DMS 273 treated with DMSO at 0.1 percent for 48 hours (cell line): ENCODE measurements around the gene PRIMPOL.
"Not testable (repeated sequence)": the region's sequence is repeated elsewhere in the genome, so short reads cannot be mapped to it uniquely, and the experiment has no call there.

Source experiments
- DNase-seq: peaks from one replicate; lab custom pipeline; 2025; lab: John Stamatoyannopoulos, UW

The PRIMPOL gene

DNA sequence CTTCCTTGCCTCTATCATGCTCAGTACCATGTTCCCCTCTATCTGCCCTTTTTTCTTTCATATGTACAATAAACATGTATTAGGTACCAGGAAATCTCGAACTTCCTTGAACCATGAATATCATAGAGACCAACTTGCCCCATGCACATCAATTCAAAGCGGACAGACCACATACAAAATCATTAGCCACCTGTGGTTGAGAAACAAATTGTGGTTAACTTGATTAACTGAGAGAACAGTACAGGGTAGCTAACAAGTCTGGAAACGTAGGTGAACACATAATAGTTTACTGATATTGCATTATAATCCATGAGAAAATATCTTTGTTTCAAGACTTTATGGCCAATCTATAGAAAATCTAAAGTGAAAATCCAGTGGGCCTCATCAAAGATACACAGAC, 8.5 kb upstream of the PRIMPOL start:
- no peak for DNase-seq

DNA sequence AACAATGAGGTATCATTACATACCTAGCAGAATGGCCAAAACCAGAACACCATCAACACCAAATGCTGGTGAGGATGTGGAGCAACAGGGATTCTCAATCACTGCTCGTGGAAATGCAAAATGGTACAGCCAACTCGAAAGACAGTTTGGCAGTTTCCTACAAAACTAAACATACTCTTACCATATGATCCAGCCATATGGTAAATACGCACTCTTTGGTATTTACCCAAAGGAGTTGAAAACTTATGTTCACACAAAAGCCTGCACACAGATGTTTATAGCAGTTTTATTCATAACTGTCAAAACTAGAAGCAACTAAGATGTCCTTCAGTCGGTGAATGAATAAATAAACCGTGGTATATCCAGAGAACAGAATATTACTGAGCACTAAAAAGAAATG, 8.1 kb upstream of the PRIMPOL start:
- DNase-seq = no peak

DNA sequence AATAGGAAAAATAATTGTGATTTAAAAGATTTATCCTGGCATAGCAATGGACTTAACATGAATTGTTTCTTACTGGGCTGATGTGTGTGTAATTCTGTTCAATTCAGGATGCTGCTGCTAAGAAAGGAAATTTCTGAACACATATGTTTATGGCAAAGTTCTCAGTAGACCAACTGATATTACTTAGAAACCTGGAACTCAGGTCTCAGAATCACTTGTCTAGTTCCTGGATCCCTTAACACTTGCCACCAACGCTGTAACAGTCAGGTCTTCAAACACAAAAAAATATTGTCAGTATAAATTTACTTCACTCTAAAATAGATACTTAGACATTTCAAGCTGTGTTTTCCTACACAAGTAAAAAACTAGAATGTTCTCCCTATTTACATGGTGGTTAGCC, 5.8 kb upstream of the PRIMPOL start:
- no peak for DNase-seq

DNA sequence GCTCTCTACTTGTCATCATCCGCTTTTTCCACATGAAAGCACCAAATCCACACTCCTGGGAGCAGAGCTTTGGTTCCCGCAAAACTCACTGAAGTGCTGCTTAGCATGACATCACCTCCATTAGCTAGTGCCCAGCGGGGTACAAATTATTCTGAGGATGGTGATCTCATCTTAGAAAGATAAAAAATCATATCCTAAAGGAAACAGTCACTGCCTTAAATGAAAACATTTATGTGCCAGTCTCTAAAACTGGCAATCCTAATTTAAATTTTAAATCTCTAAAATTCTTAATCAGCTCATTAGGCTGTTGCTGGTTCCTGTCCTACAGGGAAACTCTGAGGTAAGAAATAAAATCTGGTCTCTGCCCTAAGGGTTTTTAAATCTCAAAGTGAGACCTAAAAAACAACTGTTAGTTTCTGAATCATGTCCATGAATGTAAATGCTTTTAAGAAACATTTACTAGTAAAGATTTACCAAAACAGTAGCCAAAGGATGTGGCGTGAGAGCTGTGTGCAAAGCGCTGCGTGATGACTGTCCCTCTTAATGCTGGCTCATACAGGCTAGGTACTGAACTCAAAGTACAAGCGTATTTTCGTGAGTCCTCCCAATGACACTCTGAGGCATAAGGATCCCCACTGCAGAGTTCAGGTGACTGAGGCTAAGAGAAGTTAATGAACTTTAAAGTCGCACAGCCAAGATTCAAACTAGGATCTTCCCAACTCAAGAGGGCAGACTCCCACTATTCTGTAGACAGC, 4.8 kb upstream of the PRIMPOL start:
- no peak for DNase-seq

DNA sequence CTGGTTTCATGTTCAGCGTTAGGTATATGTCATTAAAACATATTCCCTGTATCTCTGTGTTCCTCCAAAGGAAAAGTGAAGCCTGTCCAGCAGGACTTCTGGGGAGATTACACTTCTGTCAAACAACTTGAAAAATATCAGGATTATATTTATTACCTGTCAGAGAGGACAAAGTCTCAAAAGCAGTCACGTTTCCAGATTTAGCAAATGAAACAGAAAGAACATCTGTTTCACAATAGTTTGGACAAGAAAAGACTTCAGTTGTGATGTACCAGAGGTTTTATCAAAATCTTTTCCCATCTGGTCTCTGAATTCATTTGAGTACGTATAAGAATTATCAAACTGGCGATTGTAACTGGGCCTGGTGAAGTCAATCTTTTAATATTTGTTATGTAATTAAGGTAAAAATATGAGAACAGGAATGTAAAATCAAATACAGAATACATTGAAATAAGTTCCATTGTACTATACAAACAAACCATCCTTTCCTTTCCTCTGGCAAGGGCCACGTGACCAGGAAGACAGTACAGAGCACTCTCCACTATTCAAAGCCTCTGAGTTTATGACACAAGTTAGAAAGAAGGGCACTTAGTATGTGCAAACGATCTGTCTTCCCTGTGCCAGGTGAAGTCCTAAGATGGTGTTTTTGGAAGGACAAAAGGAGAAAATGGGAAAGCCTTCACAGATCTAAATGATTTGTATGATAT, 3.5 kb upstream of the PRIMPOL start:
- no peak for DNase-seq

DNA sequence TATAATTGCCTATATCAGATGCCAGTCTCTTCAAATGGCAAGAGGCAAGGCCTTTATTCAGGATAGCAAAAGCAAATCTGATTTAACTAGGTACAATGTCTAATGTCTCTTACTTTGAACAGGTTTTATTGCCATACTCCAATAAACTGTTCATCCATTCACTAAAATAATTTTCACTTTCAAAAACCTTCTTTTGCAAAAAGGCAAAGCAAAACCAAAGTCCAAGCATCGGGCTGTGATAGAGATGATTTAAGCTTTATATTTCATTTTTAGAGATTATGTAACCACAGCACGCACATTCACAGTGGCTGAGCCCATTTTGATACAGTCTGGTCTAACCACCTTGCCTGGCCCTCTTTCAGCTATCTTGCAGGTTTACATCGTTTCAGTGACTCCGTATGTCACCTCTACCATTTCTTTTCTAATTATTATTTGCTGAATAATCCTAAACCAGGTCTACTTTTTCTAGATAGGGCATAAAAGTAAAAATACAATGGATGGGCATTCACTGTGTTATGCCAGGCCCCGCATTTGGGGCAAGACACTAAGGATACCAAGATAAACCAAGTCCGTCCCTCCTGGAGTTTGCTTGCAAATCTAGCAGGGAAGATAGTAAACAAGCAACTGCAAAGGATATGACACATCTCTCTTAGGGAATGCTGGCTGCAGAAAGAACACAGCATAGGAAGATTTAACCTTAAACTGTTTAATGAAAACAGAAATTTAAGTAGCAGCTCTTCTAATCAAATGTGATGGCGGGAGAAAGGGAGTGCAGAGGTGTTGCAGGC, 2.1 kb upstream of the PRIMPOL start:
- no peak for DNase-seq

DNA sequence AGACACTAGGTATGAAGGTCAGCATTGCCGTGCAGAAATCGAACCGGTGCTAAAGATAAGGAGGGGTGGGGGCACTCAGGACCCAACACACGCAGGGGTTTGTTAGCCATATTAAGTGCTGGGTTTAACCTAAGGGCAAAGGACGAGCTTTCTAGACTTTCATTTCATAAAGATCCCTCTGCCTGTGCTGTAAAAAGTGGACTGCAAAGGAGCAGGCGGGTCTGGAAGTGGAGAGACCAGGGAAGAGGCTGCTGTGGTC, 1.6 kb upstream of the PRIMPOL start:
- no peak for DNase-seq

DNA sequence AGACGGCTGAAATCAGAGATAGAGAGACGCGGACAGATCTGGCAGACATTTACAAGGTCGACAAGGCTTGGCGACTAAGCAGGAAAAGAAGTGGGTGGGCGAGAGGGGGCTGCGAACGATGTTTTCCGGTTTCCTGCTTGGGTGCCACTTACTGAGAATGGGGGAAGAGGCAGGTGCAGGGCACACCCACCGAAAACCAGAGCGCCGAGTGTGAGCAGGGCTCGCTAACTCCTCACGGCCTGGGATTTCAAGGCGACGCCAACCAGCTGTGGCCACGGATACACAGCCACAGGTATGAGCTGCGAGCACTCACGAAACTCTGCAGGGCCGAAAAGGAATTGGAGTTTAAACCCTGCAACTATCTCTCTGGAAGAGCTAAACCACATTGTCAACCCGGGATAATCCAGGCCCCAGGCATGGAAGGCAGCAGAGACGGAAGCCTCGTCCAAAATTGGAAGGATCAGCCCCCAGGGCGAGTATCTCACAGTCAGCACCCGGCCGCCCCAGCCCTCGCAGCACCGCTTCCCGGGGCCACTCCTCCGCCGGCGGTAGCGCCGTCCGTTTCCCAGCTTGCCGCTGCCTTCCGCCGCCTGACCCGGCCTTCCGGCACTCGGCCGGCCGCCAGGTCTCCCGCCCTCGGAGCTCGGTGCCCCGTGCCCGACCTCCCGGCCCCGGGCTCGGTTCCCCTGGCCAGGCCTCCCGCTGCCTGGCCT, 1.1 kb upstream of the PRIMPOL start:
- DNase-seq = no peak

DNA sequence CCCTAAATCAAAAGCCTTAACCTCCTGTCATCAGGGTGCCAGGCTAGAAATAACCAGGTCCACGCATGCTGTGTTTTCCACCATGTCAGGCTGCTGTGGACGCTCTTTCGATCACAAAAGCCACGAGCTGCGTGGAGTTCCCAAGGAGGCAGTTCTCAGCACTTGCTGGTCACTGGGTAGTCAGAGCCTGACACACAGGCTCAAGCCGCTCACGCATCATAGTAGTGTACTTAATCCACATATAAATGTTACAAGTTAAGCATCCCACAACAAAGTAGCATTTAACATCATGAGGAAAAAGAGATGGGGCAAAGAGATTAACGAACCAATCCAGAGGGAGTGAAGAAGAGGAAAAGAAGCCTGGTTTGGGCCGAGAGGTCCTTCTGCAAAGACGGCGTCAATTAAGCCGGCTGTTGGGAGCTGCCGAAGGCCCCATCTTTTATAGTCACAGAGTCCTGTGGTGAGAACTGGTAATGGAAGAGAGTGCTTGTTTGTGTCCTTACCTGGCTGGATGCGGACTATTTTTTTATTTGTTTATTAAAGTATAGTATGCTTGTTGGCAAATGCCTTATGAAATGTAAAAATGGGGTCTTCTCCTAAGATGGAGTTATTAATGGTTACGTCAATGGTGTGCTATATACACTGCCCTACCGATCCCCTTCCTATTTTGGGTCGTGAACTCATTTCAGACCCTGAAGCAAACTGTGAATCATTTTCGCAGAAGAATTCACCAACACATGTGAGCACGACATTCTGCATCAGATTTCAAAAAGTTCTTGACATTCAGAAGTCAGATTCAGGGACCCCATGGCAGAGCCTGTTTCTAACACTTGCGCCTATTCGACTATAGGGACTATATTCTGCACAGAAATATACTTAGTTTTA, 675 bp downstream of the PRIMPOL start:
- no peak for DNase-seq

DNA sequence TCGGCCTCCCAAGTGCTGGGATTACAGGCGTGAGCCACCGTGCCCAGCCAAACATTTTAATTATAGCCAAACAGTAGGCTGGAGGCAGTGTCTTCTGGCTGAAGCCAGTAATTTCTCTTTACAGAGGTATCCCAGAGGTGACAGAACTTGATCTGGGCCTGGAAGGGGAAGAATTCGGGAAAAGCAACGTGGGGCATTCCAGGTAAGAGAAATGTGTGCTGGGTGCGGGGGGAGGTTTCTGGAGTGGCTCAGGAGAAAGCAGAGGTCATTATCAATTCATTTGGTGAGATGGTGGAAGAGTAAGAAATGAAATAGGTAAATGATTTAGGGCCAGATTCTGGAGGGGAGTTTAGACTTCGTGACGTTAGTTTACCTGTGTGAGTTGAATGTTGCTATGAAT, 2.4 kb downstream of the PRIMPOL start:
- DNase-seq = no peak

DNA sequence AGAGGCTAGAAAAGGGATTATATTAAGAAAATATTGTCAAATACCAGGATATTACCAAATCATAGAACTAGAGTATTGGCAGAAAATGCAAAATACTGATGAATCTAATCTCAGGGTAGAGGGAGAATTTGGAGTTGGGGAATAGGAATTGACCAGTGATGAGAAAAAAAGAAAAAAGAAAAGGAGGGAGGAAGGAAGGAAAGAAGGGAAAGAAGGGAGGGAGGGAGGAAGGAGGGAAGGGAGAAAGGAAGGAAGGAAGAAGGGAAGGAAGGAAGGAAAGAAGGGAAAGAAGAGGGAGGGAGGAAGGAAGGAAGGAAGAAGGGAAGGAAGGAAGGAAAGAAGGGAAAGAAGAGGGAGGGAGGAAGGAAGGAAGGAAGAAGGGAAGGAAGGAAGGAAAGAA, 3.1 kb downstream of the PRIMPOL start:
- not testable (repeated sequence) for DNase-seq

DNA sequence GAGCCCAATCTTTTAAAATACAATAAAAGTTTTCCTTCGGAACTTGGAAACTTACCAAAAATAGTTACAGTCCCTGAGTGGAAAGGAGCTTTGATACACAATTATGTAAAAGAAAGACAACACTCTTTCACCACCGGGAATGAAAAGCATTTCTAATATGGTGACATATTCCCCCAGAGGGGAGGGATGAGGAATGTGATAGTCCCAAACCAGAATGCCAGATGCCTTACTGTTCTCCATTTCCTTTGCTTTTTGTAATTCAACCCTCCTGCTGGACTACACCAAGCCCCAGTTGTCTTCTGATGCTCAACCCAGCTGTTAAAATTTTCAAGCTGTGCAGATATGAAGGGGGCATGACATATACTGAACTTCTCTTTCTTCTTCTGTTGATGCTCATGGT, 4.1 kb downstream of the PRIMPOL start:
- peak; percentile 32 for DNase-seq

DNA sequence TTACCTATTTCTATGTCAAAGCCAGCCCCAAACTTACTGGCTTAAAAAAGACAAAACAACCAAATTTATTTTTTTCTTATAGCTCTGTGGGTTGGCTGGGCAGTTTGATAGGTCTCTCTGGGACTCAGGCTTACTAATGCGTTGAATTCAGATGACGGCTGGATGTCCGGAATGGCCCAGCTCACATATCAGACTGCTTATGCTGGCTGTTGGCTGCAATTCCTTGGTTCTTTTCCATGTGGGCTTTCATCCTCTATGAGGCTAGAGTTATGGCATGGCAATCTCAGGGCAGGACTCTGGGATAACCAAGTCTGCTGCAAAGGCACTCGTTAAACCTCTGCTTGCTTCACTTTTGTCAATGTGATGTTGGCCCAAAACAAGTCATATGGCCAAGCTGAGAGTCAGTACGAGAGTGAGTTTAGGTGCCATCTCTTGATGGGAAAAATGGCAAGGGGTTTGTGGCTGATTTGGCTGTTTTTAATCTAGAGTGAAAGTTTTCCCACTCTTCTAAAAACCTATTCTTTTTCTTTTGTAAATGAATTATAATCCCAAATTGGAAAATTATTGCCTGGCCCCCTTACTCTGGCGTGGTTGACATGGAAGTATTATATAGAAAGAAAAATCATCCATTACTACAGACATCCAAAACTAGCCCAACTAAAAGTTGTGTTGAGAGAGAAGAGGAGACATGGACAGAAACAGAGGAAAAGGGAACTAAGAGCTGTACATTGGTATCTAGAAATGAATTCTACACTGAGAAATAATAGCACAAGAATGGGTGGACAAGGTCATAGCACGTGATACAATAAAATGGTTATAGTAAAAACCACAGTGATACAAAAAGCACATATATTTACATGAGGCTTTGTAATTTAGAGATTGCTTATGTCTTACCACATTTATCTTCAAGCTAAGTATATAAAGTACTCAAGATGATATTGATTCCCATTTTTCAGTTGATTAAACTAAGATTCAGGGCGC, 6.6 kb downstream of the PRIMPOL start:
- no peak for DNase-seq

DNA sequence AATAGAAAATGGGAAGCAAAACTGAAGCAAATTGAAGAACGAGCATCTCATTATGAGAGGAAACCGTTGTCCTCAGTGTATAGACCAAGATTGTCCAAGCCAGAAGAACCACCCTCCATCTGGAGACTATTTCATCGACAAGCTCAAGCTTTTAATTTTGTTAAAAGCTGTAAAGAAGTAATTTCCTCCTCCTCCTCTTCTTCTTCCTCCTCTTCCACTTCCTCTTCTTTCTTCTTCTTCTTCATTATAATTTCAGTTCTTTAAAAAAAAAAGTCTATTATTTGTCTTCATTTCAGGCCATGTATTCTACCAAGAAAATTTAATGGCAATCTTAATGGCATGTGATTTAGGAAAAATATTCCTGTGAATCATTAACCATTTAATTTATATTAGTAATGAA, 7.6 kb downstream of the PRIMPOL start:
- no peak for DNase-seq

DNA sequence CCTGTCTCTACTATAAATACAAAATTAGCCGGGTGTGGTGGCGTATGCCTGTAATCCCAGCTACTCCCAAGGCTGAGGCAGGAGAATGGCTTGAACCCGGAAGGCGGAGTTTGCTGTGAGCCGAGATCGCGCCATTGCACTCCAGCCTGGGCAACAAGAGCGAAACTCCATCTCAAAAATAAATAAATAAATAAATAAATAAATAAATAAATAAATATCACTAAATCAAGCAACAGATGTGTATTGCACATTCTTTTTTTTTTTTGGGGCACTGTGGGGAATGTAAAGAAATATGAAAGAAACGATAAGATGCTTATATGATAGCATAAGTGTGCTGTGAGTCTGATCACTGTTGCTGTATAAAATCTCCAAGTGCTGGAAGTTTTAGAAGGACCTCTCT, 8.3 kb downstream of the PRIMPOL start:
- not testable (repeated sequence) for DNase-seq

DNA sequence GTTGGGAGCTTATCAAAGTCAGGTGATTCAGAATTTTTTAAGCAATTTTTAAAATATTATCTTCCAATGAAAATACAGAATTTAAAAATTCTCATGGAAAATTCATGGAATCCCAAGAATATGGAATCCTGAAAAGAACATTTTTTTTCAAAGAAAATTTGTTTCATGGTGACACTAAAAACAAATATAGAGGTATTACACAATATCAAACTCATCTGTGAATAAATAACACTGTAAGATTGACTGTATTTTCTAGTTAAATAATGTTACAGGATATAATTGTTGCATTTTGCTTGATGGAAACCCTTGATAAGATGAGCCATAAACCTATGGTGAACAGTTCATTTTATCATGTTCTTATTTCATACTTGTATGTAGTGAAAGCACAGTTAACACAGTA, 11.4 kb downstream of the PRIMPOL start:
- DNase-seq = no peak

DNA sequence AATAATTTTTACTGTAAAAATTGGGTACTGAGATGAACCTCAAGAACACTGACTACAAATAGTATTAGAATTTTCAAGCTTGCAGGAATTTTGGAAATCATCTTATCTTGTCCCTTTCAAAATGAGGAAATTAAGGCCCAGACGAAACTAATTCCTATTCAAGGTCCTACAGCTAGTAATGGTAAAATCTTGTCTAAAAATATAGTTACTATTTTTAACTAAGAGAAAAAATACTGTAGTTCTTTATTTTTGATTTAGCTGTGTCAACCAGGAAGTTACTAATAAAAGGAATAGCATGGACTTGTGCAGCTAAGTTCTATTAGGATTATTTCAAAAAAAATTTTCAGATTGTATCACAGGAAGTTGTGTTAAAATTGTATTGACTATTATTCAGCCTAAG, 12.7 kb downstream of the PRIMPOL start:
- no peak for DNase-seq

DNA sequence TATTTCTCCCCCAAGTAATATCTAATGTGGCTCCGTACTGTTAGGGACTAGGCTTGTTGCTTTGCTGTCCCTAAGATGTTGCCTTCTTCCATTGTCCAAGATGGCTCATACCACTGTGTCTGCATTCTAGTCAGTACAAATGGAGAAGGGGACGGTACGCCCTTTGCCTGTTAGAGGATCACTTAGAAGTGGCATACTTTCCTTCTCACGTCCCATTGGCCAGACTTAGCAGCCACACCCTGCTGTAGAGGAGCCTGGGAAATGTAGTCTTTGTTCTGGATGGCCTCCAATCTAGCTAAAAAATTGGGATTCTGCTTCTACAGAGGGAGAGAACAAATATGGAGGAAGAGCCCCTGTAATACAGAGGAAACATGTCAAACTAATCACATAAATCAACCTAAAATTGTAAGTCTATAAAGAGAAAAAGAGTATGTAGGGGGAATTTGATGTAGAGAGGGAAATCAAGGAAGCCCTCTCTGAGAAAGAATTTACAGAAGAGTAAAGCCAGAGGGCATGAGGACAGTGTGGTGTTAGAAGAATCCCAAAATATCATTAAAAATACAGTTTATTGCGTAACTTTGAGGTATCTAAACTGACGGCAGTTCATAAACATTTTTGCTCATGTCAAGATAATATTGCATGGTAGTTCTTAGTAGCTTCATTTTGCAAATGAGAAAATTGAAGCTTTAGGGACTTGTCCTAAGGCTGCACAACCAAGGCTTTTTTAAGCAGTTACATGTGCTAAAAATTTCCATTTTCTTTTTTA, 15.1 kb downstream of the PRIMPOL start:
- DNase-seq = no peak

DNA sequence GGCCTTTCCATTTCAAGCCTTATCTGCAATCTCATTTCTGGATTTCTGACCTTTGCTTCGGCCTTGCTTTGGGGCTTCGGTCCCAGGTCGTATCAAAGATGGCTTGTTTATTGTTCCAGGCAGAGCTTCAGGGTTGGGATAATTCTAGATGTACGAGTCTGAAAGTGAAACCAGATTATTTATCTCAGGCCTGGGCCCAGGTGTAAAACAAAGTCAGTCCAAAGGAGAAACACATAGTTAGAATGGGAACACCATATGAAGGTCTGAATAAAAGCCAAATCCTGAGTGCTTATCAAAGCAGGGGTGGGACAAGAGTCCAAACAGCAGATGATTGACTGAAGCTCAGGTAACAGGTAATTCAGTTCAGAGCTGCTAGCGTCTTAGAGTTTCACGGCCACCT, 17.1 kb downstream of the PRIMPOL start:
- no peak for DNase-seq

DNA sequence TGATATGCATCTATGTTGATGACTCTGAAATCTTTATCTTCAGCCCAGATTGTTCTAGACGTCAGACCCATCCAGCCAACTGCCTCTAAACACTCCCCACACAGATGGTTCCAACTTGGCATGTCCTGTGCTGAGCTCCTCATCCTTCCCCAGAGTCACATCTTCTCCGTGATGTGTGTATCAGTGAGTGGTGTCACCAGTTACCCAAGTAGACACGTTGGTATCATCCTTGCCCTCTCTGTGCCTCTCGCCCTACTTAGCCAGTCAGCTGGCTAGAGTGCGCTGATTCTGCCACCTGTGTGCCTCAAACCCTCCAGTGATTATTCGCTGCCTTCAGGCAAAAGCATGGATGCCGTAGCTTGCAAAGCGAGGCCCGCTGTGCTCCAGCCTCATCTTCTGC, 18.6 kb downstream of the PRIMPOL start:
- DNase-seq = no peak
